OCI-LY3 (cell line): ENCODE results near the gene PDE3A.

ENCODE experiments used
- EZH2phosphoT487 ChIP-seq: fragments of 200-600 bp; shearing (Covaris generic); IDR thresholded peaks from 2 replicates; pipeline ENCODE4 v1.6.1; 2018; ENCODE audit warnings: antibody characterized with exemption, mixed run types, low read depth
- TF ChIP-seq, protein P1 (sequence below): fragments of 200-600, 300-600 bp; sonication (generic); IDR thresholded peaks from 2 replicates; pipeline ENCODE4 v1.5.1; 2014; ENCODE audit warnings: antibody characterized with exemption, low read length, low read depth

DNA sequence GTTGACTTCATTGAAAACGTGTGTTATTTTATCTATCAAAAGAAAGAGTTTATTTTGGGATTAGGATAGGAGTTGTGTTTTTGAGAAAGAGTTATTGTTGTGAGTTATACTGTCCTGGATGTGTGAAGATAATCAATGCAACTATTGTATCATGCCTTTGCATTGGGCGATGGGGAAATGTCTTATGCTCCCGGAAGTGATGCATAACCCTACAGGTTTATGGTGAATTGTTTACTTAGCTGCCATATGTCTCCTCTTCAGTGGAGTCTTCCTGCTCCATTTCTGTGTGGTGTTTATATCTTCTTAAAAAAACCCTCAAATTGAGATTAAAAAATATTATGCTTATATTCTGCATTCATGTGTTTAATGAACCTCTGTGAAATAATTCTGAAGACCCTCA, 6.5 kb downstream of the PDE3A start:
- TF ChIP-seq, protein P1, sequence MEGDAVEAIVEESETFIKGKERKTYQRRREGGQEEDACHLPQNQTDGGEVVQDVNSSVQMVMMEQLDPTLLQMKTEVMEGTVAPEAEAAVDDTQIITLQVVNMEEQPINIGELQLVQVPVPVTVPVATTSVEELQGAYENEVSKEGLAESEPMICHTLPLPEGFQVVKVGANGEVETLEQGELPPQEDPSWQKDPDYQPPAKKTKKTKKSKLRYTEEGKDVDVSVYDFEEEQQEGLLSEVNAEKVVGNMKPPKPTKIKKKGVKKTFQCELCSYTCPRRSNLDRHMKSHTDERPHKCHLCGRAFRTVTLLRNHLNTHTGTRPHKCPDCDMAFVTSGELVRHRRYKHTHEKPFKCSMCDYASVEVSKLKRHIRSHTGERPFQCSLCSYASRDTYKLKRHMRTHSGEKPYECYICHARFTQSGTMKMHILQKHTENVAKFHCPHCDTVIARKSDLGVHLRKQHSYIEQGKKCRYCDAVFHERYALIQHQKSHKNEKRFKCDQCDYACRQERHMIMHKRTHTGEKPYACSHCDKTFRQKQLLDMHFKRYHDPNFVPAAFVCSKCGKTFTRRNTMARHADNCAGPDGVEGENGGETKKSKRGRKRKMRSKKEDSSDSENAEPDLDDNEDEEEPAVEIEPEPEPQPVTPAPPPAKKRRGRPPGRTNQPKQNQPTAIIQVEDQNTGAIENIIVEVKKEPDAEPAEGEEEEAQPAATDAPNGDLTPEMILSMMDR = no peak
- no peak for TF ChIP-seq EZH2phosphoT487
